Measurements from ENCODE around the gene HOXD8.

Gene HOXD8

GRCh38 chr2:176161825-176162626 lies 32.5 kb downstream of the HOXD8 start:
- DNase-seq = no peak

DNA sequence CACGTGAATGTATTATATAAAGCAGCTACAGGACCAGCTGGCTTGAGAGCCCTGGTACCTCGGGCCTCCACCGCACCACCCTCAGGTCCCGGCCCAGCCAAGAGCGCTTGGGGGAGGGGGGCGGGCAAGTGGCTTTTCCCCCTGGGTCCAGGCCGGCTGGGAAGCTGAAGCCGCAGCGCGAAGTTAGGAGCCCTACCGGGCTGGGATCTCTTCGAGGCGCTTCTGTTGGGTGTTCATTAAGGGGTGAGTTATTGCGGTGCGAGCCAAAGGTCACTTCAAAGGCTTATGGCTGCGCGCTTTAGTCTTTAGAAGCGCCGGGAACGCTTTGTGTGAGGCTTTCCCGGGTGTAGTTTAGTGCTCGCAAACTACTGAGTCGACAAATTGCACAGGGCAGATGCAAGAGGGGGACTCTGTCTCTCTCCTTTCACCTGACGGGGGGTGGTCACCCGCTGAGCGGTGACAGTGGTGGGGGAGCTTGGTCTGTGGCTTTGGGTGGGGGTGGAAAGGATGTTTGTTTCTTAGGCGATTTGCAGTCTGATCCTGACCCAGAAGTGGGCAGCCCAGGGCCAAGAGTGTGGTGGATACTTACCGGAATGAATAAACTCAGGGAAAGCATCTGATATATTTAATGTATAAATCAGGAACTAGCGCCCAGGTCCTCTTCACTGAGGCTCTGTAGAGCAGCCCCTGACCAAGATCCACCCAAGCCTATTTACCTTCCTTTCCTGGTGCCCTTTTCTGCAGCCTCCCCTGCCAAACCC lies 33.6 kb downstream of the HOXD8 start:
- no peak for DNase-seq

DNA sequence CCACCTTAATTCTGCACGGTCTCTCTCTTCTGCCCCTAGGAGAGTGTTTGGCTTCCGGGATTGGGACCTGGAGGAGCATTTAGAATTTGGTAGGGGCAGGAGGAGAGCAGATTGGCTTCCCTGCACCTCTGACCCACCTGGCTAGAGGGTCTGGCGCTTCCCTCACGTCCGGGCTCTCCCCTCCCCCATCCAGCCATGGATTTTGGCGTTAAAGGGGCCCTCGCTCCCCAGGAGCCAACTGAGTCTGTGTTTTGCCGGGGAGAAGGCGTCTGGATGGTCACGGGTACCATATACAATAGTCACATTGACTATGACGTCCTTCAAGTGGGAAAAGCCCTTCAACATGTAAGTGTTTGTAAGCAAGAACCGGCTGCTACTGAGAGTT lies 34.2 kb downstream of the HOXD8 start:
- DNase-seq = no peak

GRCh38 chr2:176164201-176164600 lies 34.7 kb downstream of the HOXD8 start:
- no peak for DNase-seq

- DNase-seq = no peak
Observed at GRCh38 chr2:176164611-176165369, 35.3 kb downstream of the HOXD8 start.

GRCh38 chr2:176165370-176166050 lies 36.0 kb downstream of the HOXD8 start:
- no peak for DNase-seq

DNA sequence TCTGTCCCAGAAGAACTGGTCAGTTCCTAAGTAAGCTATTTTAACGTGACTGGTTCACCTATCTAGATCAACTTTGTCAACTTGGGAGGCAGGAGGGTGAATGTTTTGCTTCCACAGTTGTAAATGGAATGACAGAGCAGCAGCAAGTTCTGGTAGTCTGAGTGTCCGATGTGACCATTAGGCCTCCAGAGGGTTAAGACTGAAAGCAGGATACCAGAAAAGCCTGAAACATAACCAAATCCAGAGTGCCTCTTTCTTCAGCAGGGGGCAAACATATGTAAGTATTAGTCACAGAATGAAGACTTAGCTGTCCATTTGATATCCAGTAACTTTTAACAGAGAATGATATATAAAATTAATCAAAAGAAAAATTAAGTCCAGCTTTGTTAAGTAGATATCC lies 36.8 kb downstream of the HOXD8 start:
- no peak for DNase-seq

DNA sequence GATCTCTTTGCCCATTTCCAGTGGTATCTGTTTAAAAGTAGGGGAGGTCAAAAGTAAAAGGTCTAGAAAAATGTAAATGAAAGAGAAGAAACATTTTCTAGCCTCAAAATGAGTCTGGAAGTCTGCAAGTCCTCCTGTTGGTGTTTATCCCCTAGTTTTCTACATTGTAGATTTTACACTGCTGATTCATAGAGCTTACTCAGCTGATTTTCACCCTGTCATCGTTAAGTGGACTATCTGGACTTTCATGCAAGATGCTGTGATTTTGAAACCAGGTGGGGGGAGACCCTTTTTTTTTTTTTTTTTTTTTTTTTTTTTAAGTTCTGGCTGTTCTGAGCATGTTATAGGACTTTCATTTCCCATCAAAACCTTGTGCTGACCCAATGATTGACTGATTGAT lies 37.9 kb downstream of the HOXD8 start:
- DNase-seq = no peak

GRCh38 chr2:176169181-176169580 lies 39.7 kb downstream of the HOXD8 start:
- DNase-seq = no peak

GRCh38 chr2:176169711-176170110 lies 40.2 kb downstream of the HOXD8 start:
- no peak for DNase-seq

DNA sequence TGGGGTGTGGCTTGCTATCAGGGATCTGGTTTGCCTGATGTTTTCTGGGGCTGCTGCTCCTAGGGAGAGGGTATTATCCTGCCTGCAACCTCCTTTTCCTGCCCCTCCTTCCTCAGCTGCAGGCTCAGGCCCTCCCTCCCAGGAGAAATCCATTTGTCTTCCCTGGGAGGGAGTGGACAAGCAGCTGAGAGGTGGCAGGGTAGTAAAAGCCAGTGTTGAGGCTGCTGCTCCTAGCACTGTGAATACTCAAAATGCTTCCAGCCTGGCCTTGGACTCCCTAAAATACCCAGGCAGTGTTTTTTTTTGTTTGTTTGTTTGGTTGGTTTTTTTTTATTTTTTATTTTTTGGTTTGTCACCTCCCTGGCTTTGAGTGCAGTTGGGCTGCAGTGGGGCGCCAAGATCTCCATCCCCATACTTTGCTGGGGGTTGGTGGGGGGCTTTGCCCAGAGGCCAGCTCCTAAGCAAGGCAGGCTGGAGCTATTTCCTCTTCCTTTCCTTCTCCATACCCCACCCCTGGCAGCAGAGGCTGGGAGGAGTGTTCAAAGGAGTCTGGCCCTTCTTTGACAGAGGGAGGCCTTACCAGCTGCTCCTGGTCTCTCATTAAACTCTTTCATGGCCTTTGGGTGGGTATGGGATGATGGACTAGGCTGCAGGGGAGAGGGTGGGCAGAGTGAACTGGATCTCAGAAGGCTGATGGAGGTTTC lies 41.2 kb downstream of the HOXD8 start:
- no peak for DNase-seq

- no peak for DNase-seq
Observed at GRCh38 chr2:176171351-176172006, 42.0 kb downstream of the HOXD8 start.

DNA sequence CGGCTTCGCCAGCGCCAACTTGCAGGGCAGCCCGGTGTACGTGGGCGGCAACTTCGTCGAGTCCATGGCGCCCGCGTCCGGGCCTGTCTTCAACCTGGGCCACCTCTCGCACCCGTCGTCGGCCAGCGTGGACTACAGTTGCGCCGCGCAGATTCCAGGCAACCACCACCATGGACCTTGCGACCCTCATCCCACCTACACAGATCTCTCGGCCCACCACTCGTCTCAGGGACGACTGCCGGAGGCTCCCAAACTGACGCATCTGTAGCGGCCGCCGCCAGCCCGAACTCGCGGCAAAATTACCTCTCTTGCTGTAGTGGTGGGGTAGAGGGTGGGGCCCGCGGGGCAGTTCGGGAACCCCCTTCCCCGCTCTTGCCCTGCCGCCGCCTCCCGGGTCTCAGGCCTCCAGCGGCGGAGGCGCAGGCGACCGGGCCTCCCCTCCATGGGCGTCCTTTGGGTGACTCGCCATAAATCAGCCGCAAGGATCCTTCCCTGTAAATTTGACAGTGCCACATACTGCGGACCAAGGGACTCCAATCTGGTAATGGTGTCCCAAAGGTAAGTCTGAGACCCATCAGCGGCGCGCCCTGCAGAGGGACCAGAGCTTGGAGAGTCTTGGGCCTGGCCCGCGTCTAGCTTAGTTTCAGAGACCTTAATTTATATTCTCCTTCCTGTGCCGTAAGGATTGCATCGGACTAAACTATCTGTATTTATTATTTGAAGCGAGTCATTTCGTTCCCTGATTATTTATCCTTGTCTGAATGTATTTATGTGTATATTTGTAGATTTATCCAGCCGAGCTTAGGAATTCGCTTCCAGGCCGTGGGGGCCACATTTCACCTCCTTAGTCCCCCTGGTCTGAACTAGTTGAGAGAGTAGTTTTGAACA lies 42.7 kb downstream of the HOXD8 start:
- no peak for DNase-seq

GRCh38 chr2:176172895-176173566 lies 43.5 kb downstream of the HOXD8 start:
- no peak for DNase-seq

DNA sequence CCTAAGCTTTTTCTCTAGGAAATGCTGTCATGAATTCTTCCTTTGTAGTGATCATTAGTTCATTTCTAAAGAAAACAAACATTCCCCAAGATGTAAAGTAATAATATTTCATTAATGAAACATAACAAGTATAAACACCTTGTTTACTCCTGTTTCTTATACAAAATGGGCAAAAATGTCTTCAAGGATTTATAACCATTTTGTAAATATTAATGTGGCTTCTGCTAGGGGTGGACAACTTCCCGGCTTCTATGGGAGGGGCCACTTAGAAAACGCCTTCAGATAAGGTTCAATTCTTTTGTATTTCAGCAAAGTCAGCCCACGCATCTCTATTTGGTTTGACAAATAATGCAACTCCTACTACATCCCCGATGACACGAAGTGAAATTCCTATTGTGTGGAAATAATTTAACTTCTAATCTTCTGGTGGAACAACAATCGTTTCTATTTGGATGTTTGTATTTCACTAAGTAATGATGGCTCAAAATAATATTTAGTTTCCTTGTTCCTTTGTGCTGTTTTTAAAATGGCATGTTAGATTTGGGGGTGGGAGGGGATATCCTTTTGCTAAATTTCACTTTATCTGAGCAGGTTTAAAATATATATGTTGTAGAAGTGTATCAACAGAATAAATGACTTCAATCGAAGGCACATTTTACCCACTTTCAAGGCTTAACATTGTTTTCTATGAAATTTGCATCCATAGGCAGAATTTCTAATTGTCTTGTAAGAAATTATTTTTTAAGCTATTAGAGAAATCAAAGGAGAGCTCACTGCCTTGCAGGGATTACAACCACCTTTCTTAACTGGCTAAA lies 44.3 kb downstream of the HOXD8 start:
- DNase-seq = no peak

GRCh38 chr2:176174382-176174823 lies 44.9 kb downstream of the HOXD8 start:
- no peak for DNase-seq

GRCh38 chr2:176174824-176175708 lies 45.6 kb downstream of the HOXD8 start:
- no peak for DNase-seq
